Motor neuron (in vitro differentiated cells): ENCODE data around the gene NHERF2. TPM values are rescaled to one million over a fixed set of nuclear protein-coding genes. Genes with fewer than 3 reads are reported as not detected.

Source experiments
- total RNA-seq, 8 experiments: library from RNA; unstranded; fragments of 300-600 nt; gene quantifications; 2 replicates each; pipeline versions ENCODE4 v1.2.3 to v1.2.4, GENCODE V29; 2022

The NHERF2 gene
- total RNA-seq, 8 experiments from 2014 or later: 1.2 to 27.4 (median 7.8) TPM

Other genes starting within 250 kb of the NHERF2 start
- 10 to 100 TPM; 15.0 to 73.8 (median 36.0) TPM for gene SPSB3, start 244.3 kb upstream of the NHERF2 start, total RNA-seq
- 10 to 100 TPM; 53.7 to 89.6 (median 67.6) TPM for gene NUBP2, start 243.9 kb upstream of the NHERF2 start, total RNA-seq
- gene IGFALS, start 233.2 kb upstream of the NHERF2 start, total RNA-seq: 1 to 10 TPM in 2 of 8 experiments, under 1 TPM in 6; 0.25 to 1.1 (median 0.68) TPM
- 10 to 100 TPM; 27.8 to 67.6 (median 38.9) TPM for gene HAGH, start 200.1 kb upstream of the NHERF2 start, total RNA-seq
- gene FAHD1, start 199.7 kb upstream of the NHERF2 start, total RNA-seq: 10 to 100 TPM; 25.1 to 62.0 (median 30.8) TPM
- 1 to 10 TPM in 3 of 8 experiments, under 1 TPM in 4, not detected in 1; 0.05 to 2.8 (median 0.78) TPM for gene MEIOB, start 154.7 kb upstream of the NHERF2 start, total RNA-seq
- 1 to 10 TPM in 1 of 8 experiments, under 1 TPM in 1, not detected in 6; 0.25 to 1.1 TPM for gene HS3ST6, start 108.5 kb upstream of the NHERF2 start, total RNA-seq
- gene MSRB1, start 83.7 kb upstream of the NHERF2 start, total RNA-seq: 10 to 100 TPM in 2 of 8 experiments, 1 to 10 TPM in 6; 2.8 to 18.1 (median 6.3) TPM
- 1 to 10 TPM in 1 of 8 experiments, under 1 TPM in 6, not detected in 1; 0.08 to 1.4 (median 0.22) TPM for gene RPL3L, start 72.2 kb upstream of the NHERF2 start, total RNA-seq
- gene NDUFB10, start 67.4 kb upstream of the NHERF2 start, total RNA-seq: 100 to 1,000 TPM; 153 to 255 (median 183) TPM
- gene RPS2, start 62.1 kb upstream of the NHERF2 start, total RNA-seq: 1,000 to 10,000 TPM; 1,718 to 3,761 (median 2,257) TPM
- under 1 TPM in 1 of 8 experiments, not detected in 7; 0.16 TPM for gene RNF151, start 60.0 kb upstream of the NHERF2 start, total RNA-seq
- 10 to 100 TPM; 18.4 to 55.5 (median 31.7) TPM for gene TBL3, start 54.8 kb upstream of the NHERF2 start, total RNA-seq
- gene NOXO1, start 45.4 kb upstream of the NHERF2 start, total RNA-seq: under 1 TPM in 4 of 8 experiments, not detected in 4; 0.21 to 0.73 (median 0.26) TPM
- gene GFER, start 42.7 kb upstream of the NHERF2 start, total RNA-seq: 10 to 100 TPM; 14.4 to 37.3 (median 25.2) TPM
- 10 to 100 TPM in 5 of 8 experiments, 1 to 10 TPM in 2, under 1 TPM in 1; 0.36 to 54.5 (median 18.2) TPM for gene SYNGR3, start 36.9 kb upstream of the NHERF2 start, total RNA-seq
- gene ZNF598, start 17.1 kb upstream of the NHERF2 start, total RNA-seq: 10 to 100 TPM; 17.6 to 49.1 (median 27.6) TPM
- 1 to 10 TPM in 2 of 8 experiments, under 1 TPM in 3, not detected in 3; 0.27 to 1.7 (median 0.92) TPM for gene NPW, start 7.1 kb upstream of the NHERF2 start, total RNA-seq
- gene NTHL1, start 20.9 kb downstream of the NHERF2 start, total RNA-seq: 10 to 100 TPM; 13.0 to 28.3 (median 18.8) TPM
- 100 to 1,000 TPM in 1 of 8 experiments, 10 to 100 TPM in 7; 28.1 to 102 (median 53.2) TPM for gene TSC2, start 21.1 kb downstream of the NHERF2 start, total RNA-seq
- 100 to 1,000 TPM in 1 of 8 experiments, 10 to 100 TPM in 7; 27.9 to 123 (median 58.3) TPM for gene PKD1, start 109.0 kb downstream of the NHERF2 start, total RNA-seq
- gene RAB26, start 121.7 kb downstream of the NHERF2 start, total RNA-seq: 10 to 100 TPM in 2 of 8 experiments, 1 to 10 TPM in 6; 3.3 to 22.2 (median 5.2) TPM
- 10 to 100 TPM; 20.7 to 82.2 (median 33.3) TPM for gene TRAF7, start 128.9 kb downstream of the NHERF2 start, total RNA-seq
- 10 to 100 TPM in 1 of 8 experiments, 1 to 10 TPM in 6, under 1 TPM in 1; 0.61 to 12.2 (median 6.0) TPM for gene CASKIN1, start 169.7 kb downstream of the NHERF2 start, total RNA-seq
- 10 to 100 TPM; 25.9 to 59.8 (median 38.7) TPM for gene MLST8, start 178.6 kb downstream of the NHERF2 start, total RNA-seq
- 10 to 100 TPM in 2 of 8 experiments, 1 to 10 TPM in 6; 1.1 to 15.1 (median 8.4) TPM for gene BRICD5, start 184.0 kb downstream of the NHERF2 start, total RNA-seq
- gene PGP, start 187.9 kb downstream of the NHERF2 start, total RNA-seq: 10 to 100 TPM in 4 of 8 experiments, 1 to 10 TPM in 4; 6.5 to 14.9 (median 9.9) TPM
- 10 to 100 TPM; 15.4 to 32.4 (median 23.1) TPM for gene E4F1, start 196.7 kb downstream of the NHERF2 start, total RNA-seq
- gene DNASE1L2, start 209.5 kb downstream of the NHERF2 start, total RNA-seq: 1 to 10 TPM in 6 of 8 experiments, under 1 TPM in 2; 0.61 to 3.0 (median 1.2) TPM
- 10 to 100 TPM; 26.6 to 56.4 (median 32.6) TPM for gene ECI1, start 224.7 kb downstream of the NHERF2 start, total RNA-seq
- gene RNPS1, start 241.2 kb downstream of the NHERF2 start, total RNA-seq: 100 to 1,000 TPM; 108 to 257 (median 163) TPM